IPS-NIHi7 (cell line): Measurements from ENCODE around the gene SLC30A7.
"Not testable (repeated sequence)": the region's sequence is repeated elsewhere in the genome, so short reads cannot be mapped to it uniquely, and the experiment has no call there.

Experiments used
- DNase-seq: peaks from one replicate; pipeline ENCODE4 v3.0.0; 2012; ENCODE audit warnings: mixed read lengths; ENCODE audit errors: extremely low spot score

SLC30A7 gene

DNA sequence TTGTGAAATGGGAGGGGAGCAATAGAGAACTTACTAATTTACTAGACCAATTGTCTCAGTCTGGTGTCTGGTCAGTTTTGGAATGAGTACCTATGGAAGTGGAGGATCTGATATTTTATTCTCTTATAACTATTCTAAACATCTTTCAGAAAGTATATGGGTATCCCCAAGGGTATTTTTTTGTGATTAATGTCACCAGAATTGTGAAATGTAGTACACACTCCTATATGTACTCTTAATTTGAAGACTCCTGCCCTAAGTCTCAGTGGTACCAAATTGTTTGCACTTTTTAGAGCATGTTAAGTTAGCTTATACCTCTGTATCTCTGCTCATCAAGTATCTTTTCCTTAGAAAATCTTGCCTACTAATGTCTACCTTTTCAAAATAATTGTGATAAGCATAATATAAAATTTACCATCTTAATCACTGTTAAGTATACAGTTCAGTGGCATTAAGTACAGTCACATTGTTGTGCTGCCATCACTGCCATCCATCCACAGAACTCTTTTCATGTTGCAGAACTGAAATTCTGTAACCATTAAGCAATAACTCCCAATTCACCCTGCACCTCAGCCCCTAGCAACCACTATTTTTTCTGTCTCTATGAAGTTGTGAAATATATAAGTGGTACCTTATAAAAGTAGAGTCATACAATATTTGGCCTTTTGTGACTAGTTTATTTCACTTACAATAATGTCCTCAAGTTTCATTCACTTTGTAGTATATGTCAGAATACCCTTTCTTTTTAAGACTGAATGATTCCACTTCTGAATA, 40.5 kb downstream of the SLC30A7 start:
- no peak for DNase-seq

DNA sequence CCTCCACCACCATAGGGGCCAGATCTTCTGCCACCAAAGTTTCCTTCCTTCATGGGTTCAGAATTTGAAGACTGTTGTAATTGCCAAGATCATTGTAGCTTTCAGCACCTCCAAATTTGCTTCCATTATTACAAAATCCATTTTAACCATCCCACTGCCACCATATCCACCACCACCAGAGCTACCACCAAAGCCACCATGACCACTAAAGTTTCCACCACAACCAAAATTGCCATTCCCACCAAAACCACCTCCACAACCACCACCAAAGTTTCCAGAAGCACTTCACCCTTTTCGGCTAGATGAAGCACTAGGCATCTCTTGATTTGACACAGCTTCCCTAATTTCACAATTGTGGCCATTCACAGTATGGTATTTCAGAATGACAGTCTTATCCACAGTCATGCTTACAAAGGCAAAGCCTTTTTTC, 45.2 kb downstream of the SLC30A7 start:
- no peak for DNase-seq

DNA sequence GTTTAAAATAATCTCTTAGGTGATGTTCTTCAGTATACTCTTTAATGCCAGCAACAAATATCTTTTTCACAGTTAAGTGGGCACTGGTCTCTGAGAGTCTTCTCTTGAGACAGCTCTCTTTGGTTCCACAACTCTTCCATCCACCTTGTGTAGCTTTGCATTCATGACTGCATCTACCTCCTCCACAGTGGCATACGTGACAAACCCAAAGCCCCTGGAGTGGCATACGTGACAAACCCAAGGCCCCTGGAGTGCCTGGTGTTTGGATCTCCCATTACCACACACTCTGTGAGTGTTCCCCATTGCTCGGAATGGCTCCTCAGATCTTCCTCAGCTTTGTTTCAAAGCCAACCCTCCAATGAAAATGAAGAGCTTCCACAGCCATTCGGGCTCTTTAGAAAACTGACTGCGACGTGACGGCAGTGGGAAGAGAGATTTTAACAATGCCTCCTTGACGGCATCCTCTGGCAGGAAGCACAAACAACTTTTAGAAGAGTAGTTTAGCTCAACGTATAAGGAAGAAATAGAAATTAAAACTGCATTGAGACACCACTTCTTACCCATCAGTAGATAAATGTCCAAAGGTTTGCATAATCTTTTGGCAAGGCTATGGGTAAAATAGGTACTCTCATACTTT, 45.8 kb downstream of the SLC30A7 start:
- no peak for DNase-seq

DNA sequence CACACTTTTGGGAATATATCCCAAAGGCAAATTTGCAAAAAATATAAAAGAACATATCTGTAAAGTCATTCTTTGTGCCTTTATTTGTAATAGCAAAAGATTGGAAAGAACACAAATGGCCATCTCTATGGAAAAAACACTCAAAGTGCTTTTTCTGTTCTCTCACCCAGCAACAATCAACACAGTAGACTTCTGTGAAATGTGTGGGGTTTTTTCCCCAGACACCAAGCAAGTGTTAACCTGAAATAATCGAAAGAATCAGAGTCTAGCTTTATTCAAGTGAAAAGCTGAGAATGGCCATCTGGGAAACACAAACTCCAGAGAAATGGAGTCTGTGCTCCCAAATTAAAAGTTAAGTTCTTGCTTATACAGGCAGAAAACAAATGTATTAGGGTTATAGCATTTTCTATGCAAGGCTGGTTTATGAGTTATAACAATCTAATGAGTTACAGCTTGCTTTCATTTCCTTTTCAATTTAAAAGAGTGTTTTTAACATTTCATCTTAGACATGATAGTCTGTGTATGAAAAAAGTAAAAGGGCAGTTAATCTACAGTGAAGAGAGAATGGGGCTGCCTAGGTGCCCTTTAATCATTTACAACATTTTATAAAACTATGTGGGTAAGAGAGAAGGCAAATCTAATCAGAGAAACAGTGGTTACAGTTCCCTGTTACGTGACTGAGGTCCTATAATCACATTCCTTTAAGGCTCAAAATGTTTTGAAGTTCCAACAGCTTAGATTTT, 46.6 kb downstream of the SLC30A7 start:
- DNase-seq: no peak

DNA sequence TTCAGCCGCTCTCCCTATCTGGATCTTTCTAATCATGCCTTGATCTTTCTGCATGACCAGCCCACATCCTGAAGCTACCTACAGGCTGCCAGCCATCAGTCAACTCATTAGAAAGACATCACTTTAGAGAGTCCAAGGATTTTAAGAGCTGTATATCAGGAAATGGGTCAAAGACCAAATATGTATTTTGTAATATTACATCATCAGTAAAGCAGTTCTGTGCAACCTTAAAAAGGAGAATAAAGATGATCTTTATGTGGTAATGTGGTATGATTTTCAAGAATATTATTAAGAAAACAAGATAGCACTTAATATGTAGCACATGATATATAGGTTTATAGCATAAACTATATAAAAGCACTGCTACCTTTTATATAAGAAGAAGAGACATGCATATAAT, 47.6 kb downstream of the SLC30A7 start:
- DNase-seq: no peak

DNA sequence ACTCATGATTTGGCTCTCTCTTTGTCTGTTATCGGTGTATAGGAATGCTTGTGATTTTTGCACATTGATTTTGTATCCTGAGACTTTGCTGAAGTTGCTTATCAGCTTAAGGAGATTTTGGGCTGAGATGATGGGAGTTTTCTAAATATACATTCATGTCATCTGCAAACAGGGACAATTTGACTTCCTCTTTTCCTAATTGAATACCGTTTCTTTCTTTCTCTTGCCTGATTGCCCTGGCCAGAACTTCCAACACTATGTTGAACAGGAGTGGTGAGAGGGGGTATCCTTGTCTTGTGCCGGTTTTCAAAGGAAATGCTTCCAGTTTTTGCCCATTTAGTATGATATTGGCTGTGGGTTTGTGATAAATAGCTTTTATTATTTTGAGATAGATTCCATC, 50.2 kb downstream of the SLC30A7 start:
- DNase-seq: not testable (repeated sequence)

DNA sequence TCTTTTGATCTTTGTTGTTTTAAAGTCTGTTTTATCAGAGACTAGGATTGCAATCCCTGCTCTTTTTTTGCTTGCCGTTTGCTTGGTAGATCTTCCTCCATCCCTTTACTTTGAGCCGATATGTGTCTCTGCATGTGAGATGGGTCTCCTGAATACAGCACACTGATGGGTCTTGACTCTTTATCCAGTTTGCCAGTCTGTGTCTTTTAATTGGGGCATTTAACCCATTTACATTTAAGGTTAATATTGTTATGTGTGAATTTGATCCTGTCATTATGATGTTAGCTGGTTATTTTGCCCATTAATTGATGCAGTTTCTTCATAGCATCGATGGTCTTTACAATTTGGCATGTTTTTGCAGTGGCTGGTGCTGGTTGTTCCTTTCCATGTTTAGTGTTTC, 51.9 kb downstream of the SLC30A7 start:
- DNase-seq: not testable (repeated sequence)

DNA sequence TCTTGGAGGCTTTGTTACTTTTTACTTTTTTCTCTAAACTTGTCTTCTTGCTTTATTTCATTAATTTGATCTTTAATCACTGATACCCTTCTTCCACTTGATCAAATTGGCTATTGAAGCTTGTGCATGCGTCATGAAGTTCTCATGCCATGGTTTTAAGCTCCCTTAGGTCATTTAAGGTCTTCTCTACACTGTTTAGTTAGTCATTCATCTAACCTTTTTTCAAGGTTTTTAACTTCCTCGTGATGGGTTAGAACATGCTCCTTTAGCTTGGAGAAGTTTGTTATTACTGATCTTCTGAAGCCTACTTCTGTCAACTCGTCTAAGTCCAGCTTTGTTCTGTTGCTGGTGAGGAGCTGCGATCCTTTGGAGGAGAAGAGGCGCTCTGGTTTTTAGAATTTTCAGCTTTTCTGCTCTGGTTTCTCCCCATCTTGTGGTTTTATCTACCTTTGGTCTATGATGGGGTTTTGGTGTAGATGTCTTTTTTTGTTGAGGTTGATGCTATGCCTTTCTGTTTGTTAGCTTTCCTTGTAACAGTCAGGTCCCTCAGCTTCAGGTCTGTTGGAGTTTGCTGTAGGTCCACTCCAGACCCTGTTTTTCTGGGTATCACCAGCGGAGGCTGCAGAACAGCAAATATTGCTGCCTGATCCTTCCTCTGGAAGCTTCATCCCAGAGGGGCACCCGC, 53.0 kb downstream of the SLC30A7 start:
- not testable (repeated sequence) for DNase-seq

DNA sequence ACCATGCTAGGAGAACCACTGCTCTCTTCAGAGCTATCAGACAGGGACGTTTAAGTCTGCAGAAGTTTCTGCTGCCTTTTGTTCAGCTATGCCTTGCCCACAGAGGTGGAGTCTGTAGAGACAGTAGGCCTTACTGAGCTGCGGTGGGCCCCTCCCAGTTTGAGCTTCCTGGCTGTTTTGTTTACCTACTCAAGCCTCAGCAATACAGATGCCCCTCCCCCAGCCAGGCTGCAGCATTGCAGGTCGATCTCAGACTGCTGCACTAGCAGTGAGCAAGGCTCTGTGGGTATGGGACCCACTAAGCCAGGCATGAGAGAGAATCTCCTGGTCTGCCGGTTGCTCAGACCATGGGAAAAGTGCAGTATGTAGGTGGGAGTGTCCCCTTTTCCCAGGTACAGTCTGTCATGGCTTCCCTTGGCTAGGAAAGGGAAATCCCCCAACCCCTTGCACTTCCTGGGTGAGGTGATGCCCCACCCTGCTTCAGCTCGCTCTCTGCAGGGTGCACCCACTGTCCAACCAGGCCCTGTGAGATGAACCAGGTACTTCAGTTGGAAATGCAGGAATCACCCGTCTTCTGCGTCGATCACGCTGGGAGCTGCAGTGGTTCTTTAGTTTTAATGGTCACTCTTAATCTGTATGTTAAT, 53.7 kb downstream of the SLC30A7 start:
- peak; percentile 55 for DNase-seq

DNA sequence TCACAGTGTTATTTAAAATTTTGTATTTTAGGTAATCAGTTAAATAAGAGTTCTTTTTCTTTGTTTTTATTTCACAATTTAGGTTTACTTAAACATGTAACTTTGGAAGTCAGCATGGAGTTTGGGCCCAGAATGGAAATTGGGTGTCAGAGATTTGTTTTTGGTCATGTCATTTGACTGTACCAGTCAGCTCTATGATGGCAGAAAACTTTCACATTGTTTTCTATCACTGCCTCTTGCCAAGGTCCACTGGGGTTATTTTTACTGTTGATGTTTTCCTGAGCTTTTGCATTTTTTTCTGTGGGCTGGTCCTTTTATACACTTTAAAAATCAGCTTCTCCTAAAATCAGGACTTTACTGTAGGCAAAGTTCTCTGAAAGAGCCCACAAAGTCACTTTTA, 54.4 kb downstream of the SLC30A7 start:
- DNase-seq: no peak

DNA sequence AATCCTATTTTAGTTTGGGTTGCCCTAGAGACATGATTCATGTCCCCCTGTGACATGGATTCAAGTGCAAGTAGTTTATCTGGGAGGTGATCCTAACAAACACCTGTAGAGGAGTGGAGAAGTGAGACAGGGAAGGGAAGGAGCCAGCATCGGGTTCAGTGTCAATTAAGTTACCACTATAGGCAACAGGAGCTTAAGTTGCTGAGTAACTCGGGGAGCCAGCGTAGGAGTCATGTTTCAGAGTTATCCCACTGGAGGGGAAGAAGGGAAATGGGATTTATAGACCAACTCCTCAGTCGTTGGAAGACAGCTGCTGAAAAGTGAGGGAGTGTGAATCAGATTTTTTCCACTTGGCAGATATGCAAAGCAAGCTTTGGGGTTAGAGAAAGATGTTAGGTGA, 54.9 kb downstream of the SLC30A7 start:
- DNase-seq: peak; percentile 19

DNA sequence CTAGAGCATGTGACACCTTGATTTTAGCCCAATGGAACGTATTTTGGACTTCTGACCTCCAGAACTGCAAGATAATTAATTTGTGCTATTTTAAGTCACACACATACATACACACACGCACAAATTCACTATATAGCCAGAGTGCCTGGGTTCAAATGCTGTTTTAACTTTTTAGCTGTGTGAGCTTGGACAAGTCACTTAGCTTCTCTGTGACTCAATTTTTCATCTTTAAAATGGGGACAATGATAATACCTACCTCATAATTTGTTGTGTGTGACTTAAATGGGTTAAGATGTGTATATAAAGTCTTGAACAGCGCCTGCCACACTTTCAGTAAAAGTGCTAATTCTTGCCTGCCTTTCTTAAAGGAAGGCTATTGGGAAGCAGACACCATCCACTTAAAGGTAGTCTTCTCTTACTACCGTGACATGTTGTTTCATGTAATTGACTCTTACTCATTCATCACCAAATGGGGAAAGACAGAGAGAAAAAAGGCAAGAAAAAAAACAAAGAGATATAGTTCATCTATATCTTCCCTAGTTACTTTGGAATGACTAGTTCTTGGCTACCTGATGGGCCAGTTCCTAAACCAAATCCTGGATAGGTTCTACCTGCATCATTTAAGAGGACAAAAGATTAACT, 56.3 kb downstream of the SLC30A7 start:
- no peak for DNase-seq

DNA sequence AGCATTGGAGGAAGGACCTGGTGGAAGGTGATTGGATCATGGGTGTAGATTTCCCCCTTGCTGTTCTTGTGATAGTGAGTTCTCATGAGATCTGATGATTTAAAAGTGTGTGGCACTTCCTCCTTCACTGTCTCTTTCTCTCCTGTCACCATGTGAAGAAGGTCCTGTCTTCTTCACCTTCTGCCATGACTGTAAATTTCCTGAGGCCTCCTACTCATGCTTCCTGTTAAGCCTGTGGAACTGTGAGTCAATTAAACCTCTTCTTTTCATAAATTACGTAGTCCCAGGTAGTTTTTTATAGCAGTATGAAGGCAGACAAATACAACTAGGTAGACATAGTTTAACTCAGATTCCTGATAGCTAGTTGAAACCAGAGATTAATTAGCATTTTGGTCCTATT, 57.1 kb downstream of the SLC30A7 start:
- DNase-seq: not testable (repeated sequence)

DNA sequence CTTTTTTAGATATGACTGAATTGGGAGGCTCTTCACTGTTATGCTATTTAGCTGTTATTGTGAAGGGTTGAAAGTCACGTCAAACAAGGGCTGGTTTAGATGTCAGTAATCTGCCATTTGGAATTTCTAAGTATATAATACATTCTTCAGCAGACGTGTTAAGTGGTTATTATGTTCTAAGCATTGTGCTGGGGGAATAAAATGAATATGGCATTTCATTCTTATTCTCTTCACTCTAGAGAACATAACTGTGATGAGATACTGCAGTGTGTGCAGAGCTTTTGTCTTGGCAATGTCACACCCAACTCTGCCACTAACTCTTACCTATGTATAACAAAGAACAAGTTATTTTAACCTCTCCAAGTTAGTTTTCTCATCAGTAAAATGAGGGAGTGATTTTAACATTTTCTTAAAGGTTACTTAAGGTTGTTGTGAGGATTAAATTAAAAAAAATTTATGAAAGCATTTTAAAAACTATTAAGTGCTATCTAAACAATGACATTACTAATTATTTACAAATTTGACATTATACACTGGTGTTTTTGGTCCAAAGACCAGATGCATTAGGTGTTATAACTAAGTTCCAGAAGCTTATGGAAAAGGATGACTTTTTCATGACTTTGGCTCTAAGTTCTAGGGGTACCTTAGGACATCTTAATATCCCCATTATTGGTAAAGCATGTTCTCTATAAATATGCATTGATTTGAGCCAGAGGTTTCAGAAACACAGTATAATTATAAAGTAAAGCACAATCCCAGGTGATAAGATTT, 58.3 kb downstream of the SLC30A7 start:
- DNase-seq: no peak

DNA sequence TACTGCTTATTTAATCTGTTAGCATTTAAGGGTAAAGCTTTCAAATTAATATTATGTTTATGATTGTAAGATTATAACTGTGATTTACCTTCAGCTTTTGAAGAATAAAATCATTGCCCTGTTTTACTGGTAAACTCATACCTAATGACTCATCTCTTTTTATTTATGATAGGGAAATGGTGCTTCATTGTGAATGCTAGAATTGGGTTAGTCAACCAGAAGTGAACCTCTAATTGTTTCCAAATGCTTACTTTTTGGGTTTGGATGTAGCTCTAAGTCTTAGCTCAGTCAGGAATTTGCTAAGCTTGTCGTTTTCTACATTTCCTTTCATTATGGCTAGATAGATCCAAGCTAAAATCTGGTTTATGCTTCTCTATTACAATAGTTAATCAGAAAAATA, 59.4 kb downstream of the SLC30A7 start:
- no peak for DNase-seq

DNA sequence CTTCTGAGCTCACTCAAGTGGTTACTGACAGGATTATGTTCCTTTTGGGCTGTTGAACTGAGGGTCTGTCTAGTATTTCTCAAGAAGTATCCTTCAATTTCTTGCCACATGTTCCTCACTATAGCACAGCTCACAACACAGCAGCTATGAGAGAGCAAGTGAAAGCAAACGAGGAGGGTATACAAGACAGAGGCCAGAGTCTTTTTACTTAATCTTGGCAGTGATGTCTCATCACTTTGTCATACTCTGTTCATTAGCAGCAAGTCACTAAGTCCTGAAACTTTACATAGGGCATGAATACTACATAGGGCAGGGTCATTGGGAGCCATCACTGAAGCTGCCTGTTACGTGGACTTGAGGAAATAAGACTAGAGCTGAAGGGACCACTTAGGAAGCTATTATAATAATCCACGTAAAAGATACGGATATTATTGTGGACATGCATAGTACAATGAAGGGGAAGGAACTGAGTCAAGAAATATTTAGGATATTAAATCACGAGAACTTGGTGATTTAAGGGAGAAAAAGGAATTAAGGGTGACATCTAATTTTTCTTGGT, 63.7 kb downstream of the SLC30A7 start:
- no peak for DNase-seq

DNA sequence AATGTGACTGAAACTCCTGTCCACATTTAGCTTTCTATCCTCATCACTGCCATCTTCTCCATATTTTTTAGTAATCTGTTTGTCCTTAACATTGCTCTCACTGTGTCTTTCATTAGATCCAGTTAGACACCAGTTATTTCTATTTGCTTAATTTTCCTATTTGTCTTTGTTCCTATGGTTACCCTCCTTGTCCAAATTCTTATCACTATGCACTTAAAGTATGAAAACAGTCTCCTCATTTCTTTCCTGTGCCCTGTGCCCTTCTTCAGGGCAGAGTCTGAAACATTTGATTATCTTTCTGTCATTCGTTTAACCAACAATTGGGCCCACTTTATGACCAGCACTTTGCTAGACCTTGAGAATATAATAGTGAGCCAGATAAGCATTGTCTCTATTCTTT, 64.2 kb downstream of the SLC30A7 start:
- no peak for DNase-seq

DNA sequence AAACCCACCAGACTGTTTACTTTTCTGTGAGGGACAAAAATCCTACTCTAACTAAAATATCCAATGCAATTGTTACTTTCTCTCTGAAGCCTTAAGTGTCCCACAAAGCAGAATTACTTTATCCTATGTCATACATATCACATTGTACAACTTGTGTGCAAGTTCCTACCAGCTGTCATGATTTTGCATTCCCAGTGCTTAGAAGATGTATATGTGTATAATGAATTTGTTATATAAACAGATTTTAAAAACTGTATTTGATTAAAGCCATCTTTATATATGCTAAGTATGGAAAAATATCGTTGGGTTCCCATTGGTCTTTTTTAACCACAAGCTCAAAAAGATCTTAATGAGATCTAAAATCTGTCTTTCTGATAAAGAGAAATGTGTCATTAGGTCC, 72.7 kb downstream of the SLC30A7 start:
- no peak for DNase-seq

DNA sequence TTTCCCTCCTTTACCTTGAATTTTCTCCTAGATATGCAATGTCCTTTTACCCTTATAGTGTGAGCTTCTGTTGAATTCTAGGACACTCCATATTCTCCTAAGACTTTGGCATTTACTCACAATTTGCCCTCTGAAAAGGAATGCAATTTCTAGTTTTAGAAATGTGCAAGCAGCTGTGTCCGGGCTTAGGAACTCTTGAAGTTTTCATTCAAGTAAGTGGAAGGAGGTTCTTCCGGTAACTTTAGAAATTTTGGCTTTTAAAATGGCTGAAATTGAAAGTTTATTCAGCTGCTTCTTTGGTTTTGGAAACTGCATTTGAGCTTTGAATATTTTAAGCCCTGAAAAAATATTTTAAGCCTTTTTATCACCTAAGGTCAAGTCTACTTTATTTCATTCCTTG, 73.4 kb downstream of the SLC30A7 start:
- DNase-seq: no peak

DNA sequence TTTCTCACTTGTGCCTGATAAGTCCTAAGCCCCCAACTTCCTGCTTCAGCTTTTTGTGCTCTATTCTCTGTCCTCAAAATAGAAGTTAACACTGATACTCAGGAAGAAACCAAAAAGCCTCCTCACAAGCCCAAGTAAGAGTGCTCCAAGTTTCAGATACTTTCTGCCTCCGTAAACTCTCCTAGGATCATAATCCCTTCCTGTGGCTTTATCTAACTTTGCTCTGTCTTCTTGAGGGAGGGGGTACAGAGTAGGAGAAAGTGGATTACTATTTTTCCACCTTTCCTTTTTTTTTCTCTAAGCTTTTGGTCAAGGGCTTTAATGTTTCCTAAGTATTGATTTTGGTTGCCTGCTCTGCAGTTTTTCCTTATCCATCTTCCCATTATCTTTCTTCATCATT, 75.1 kb downstream of the SLC30A7 start:
- no peak for DNase-seq
